Measurements from ENCODE around the gene CD7.

GRCh38 chr17:82334622-82335394 is 17.4 kb upstream of the CD7 start:
- no peak for TF ChIP-seq CTCF (IDR thresholded peaks at IDR 0.05)
- TF ChIP-seq EZH2phosphoT487 (IDR thresholded peaks at IDR 0.05; ENCODE audit: borderline replicate concordance, low read depth): no peak

Data from SK-N-SH (cell line).